Measurements from ENCODE around the gene GPS2.
A peak's percentile ranks its signal among the peaks of the same experiment; 100 is the strongest.

The GPS2 gene

DNA sequence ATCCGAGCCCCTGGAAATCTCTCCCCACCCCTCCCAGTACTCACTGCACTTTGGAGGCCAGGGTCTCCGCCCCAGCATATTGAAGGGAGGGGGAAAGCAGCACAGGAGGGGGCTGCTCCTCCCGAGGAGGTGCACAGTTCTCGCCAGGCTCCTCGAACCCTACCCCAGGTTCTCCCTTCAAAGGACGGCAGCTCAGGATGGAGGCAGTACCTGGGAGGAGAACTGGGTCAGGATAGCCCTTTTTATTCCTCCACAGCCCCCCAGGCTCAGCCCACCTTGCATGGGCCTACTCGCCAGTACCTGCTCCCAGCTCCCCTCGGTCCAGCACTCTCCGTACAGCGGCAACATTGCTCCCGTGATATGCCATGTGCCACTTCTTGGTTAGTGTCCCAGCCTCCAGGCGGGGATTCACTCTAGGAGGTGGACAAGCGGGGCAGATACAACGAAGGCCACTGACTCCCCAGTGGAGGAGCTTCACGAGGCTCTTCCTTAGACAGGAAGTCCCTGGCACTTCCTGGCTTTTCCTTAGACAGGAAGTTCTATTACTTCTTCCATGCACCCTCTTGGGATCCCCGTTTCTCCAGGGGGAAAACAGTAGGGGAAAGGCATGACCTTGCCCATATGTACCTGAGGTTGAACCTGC is 2.1 kb upstream of the GPS2 start:
- DNase-seq (ENCODE audit: low spot score), result no peak

DNA sequence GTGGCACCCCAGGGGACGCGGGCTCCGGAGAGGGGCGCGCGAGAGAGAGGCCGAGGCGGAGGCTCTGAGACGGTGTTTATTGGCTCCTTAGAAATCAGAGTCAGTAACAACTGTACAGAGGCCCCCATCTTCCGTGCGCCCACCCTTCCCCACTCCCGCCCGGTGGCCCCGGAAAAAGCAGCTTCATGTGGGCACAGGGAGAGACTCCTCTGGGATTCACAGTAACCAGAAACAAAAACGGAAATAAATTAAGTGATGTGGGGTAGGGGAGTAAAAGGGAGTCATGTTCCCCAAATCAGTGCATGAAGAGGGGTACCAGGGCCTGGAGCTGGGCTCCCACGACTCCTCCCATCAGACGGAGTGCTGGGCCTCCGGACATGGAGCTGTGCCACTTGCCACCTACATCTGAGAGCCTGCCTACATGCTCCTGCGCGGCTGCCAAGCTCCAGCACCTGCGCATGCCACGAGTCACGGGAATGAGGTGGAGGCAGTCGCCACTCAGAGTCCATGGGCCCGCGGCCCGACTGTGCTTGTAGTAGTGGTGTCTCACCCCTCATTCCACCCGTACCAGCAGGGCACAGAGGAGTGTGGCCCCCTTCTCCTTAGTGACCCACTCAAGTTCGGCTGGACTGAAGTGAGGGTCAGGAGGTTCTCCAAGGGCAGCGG is 543 bp upstream of the GPS2 start:
- DNase-seq (ENCODE audit: low spot score), result no peak

DNA sequence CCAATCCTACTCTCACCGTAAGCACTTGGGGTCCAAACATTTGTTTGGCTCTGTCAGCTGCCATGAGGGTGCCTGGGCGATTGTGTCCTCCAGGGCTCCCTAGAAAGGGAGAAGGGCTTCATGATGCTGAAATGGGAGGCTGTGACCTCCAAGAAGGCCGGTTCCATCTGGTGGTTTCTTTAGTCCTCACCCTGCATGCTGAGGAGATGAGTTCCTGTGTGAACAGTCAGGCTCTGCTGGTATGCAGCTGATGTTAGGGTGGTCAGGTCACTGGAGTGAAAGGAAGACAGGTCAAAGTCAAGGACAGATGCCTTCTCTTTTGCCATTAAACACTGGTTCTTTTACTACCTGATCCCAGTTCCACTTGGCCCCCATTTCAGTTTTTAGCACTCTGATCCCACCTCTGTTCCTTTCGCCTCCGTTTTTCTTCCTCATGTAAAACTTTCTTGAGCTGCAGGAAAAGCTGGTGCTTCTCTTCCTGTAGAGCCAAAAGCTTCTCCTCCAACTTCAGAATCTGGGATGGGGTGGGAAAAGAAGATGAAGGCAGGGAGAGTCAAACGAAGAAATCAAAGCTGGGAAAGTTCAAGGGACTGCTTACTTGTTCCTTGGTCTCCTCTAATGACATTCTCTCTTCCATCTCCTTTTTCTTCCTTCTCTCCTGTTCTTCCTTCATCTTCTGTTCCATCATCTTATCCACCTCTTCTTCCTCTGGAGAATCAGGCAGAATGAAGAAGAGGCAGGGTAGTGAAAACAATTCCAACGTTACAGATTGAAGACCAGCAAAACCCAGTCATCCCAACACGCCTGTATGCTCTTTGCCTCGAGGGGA is 1.1 kb downstream of the GPS2 start:
- DNase-seq (ENCODE audit: low spot score), result no peak

- DNase-seq (ENCODE audit: low spot score), result no peak
Observed at GRCh38 chr17:7313088-7313889, 1.9 kb downstream of the GPS2 start.

- no peak for DNase-seq (ENCODE audit: low spot score)
Observed at GRCh38 chr17:7312432-7313087, 2.6 kb downstream of the GPS2 start.

DNA sequence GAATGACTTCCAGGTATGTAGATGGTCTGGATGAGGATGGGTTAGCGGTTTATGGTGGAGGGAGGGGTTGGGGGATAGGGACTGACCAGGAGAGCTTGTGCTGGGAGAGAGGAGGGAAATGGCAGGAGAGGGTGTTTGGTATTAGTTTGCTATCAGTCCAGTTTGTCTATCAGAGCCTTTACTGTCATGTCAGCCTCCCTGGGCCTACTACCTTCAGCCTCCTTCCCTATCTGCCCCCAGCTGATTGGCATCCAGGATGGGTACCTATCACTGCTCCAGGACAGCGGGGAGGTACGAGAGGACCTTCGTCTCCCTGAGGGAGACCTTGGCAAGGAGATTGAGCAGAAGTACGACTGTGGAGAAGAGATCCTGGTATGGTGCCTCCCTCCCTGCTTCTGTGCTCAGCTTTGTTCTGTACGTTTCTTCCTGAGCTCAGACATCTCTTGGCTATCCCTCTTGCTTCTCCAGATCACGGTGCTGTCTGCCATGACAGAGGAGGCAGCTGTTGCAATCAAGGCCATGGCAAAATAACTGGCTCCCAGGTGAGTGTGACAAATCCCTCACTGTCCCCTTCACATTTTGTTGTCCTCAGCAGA is 4.0 kb downstream of the GPS2 start:
- no peak for DNase-seq (ENCODE audit: low spot score)

DNA sequence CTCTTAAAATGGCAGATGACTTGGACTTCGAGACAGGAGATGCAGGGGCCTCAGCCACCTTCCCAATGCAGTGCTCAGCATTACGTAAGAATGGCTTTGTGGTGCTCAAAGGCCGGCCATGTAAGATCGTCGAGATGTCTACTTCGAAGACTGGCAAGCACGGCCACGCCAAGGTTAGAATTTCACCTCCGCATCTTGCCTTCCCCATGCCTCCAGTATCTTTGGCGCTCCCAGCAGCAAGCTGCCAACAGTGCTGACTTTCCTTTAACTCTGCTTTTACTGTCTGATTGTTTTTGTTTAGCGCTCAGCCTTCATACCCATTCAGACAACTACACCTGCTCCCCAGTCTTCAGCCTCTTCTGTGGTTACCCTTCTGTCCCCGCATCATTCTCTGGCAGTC is 5.5 kb downstream of the GPS2 start:
- DNase-seq (ENCODE audit: low spot score), result no peak

DNA sequence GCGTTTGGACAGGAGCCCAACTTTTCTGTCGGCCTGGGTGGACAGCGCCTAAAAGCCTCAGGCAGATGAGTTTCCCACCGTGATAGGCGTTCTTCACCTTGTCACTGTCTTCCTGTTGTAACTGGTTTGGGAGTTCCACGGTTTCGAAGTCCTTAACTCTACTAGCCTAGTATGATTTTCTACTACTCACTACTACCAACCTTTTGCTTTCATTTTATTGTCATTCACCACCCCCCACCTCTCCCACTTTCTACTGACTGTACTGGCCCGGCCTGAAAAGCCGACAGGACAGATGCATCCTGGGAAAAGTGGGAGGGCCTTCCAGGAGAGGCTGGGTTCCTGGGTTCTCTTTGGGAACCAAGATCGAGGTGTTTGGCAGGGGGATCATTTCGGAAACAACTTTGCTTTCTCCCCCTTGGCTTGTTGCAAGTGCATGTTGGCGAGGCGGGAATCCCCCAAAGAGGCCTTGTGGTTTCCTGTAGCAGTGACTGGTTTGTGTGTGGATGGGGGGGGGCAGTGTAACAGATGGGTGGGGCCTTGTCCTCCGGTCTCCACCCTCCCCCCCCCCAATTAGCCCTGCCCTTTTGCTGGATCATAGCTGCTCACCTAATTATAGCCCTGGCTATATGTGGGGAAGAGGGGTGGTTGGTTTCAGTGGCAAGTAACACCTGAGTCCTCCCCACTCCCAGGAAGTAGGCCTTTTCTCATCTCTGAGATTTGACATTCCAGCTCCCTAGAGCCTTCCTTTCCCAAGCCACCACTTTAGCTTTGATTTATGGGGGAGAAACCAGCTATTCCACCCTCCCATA is 6.3 kb downstream of the GPS2 start:
- DNase-seq (ENCODE audit: low spot score), result peak; percentile 82

DNA sequence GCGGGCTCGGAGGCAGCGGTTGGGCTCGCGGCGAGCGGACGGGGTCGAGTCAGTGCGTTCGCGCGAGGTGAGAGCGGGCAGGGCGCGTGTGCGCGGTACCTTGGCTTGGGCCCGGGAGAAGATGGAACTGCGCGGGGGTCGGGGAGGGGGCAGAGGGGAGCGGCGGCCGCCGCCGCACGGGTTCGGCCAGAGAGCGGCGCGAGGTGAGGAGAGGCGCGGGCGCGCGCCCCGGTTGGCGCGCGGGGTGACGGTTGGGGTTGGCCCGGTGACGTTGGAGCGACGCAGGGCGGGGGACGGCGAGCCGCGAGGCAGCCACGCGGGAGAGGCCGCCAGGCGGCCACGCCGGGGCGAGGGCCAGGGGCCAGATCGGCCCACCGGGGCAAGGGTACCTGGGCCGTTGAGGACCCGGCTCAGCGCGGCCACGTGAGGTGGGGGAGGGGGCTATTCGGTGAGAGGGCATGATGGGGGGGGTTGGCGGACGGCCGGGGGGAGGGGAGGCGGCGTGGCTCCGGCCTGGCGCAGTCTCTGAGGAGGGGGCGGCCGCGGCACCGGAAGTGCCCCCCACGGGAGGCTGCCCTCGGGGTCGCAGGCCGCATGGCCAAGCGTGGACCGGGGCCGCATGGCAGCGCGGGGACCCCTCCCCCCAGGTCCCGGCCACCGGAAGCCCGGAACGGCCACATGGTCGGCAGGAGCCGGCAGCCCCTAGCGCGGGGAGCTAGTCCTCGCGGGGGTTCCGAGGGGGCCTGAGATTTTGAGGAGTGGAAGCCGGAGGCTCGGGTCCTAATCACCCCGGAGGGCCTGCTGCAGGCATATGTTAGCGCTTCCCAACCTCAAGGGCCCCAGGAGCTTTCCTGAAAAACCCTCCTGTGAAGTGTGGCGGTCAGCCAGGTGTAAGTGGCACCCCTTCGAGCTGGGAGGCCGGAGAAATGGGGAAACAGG is 7.2 kb downstream of the GPS2 start:
- DNase-seq (ENCODE audit: low spot score), result no peak

DNA sequence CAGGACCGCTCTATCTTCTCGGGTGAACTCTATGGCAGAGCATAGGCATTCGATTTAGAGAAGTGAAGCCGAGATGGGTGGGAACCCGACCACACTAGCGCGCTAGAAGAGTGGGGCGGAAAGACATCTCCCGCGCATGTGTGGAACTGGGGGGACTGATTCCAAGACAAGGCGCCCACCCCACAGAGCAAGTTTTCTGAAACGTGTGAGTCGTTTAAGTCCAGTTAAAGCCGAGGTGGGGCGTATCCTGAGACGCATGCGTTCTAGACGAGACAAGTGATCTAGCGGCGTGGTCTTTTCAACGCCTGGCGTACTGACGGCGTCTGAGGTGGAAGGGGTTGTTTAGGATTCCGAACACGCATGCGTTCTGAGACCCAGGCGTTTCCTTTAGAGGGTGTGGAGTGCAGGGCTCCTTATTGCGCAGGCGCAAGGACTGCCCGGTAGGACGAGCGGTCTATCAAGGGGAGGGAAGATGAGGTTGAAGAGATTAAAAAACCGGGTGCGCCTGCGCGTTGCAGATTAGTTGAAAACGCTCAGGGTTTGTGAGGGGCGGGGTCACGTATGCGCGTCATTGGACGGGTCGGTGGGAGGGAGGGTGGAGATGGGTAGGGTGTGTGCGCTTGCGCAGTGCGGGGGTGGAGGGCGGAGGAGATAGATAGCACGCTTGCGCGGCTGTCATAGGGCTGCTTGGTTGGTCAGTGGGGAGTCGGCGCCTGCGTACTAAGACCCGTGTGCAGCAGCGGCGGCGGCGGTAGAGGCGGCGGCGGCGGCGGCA is 8.1 kb downstream of the GPS2 start, which contains the start of gene EIF5A:
EIF5A (plus strand) TSS at position 718 of the 775 bp plus-strand sequence. CDS start 2,008 bp downstream, outside the sequence.
- peak; percentile 100 for DNase-seq (ENCODE audit: low spot score)

GRCh38 chr17:7304179-7304578 is 11.0 kb downstream of the GPS2 start:
- DNase-seq (ENCODE audit: low spot score), result no peak

DNA sequence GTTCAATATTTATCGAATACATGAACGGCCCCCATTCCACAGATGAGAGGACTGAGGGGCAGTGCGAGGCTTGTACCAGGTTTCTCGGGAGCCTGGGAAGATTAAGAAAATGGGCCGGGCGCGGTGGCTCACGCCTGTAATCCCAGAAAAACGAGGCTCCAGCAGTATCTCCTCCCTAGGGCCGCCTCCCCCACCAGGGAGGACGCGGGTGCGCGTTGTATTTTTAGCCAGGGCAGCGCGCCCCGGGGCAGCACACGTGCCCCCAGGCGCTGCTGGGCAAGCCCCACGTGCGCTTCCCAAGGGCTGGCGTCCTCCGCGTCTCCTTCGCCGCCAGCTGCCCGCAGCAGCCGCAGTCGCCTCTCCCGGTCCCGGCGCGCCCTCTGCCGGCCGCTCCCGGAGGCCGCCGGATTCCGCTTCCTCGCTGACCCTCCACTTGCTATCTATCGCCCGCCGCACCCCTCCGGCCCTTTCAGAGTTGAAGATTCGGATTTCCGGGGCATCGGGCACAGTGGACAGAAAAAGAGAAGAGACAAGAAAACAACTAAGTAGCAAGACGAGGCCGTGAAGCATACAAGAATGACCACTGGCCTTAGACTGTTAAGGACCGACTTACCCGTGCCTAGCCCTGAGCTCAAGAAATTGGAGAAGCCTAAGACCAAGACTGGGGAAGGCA is 18.8 kb downstream of the GPS2 start:
- DNase-seq (ENCODE audit: low spot score), result peak; percentile 89

DNA sequence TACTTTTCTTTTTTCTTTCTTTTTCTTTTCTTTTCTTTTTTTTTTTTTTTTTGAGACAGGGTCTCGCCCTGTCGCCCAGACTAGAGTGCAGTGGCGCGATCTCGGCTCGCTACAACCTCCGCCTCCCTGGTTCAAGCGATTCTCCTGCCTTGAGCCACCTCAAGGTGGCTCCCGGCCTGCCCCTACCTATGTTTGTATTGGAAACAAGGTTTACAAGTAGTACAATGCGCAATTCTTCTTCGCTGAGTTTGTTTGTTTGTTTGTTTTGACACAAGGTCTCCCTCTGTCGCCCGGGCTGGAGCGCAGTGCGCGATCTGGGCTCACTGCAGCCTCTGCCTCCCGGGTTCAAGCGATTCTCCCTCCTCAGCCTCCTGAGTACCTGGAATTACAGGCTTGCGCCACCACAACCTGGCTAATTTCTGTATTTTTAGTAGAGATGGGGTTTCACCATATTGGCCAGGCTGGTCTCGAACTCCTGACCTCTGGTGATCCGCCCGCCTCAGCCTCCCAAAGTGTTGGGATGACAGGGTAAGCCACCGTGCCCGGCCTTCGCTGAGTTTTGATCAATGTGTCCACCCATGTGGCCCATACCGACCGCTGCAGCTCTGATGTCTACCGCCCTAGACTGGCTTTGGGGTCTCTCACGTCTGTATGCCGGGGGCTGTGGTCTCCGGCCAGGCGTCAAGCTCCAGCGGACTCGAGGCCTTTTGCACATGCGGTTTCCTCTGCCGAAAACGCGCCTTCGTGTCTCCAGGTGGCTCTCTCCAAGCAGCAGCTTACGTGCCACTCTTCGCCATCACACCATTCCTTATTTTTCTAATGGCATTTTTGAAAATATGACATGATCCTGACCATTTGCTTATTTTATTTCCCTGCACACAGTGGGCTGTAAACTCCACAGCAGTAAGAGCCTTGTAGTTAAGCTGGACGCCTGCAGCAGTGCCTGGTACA is 19.7 kb downstream of the GPS2 start:
- no peak for DNase-seq (ENCODE audit: low spot score)

DNA sequence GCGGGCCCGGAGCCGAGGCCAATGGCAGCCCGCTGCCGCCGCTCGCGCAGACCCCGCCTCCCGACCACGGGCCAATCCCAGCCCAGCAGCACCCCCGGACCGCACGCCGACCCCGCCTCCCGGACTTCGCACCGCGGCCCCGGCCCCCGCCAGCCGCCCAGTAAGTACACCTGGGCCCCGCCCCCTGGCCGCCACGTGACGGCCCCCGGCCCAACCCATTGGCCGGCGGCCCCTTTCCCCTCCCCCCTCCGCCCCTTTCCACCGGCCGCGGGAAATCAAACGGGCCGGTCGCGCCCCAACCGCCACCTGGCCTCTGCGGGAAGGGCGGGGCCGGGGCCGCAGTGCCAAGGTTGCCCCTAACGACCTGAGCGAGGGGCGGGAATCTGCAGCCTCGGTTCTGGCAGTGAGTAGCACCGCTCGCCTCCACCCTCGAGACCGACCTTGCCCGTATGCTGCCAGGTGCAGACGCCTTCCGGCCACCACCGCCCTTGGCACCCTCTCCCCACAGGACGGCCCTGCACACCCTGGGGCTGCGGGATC is 20.5 kb downstream of the GPS2 start, which contains the start of gene YBX2:
YBX2 (minus strand) TSS at position 26 of the 540 bp plus-strand sequence. CDS start 139 bp downstream, outside the sequence.
- DNase-seq (ENCODE audit: low spot score), result peak; percentile 86

DNA sequence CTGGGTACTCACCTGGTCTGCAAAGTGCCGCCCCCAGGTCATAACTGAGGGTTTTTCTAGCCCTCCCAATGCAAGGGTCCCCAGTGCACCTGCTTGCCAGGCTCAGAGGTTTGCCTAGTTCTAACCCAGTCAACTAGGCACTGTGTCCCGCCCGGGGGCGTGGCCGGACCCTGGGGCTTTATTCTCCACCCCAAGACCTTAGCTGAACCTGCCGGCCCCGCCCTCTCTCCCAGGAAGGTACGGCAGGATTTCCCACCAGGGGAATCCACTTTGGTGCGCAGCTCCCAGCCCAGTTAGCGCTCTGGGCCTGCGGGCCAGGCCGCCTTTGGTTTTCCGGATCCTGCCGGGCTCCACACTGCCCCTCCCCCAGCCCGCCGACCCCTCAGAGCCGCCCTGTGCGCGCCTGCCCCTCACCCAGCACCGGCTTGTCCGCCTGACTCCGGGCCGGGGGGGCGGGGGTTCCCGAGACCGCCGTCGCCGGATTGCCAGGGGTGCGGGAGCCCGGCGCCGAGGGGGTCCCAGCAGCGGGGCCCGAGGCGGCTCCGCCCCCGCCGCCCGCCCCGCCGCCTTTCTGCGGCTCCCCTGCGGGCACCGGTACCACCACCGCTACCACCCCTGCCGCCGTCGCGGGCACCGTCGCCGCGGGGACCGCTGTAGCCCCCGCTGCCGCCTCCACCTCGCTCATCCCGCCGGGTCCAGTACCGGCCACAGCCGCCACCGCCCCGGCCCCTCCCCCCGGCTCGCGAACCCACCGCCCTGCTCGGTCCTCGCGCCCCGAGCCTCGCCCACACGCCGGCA is 21.1 kb downstream of the GPS2 start:
- DNase-seq (ENCODE audit: low spot score), result peak; percentile 50
